Posterior vena cava (tissue), 2 donors: ENCODE measurements around the gene SLC44A4. TPM values are rescaled to one million over a fixed set of nuclear protein-coding genes. Genes with fewer than 3 reads are reported as not detected.
"Not testable (repeated sequence)": the region's sequence is repeated elsewhere in the genome, so short reads cannot be mapped to it uniquely, and the experiment has no call there.

ENCODE experiments used
- DNase-seq: peaks from one replicate; pipeline ENCODE4 v3.0.0-alpha.2; 2020; ENCODE audit warnings: low spot score
- intact Hi-C, 2 donors: fragments of 100-400 bp; cut with DNase I; formaldehyde crosslinking; loops; one replicate each; pipeline versions ENCODE4 v1.14.1 to v1.14.2; 2022 to 2023
- total RNA-seq, 2 donors: library from RNA; stranded (reverse); fragmentation: NEBNext Ultra II Directional; extraction: Animal tissue kit (Norgen Biotek cat#: 25700); gene quantifications; one replicate each; pipeline ENCODE4 v1.2.1, GENCODE V29; 2021
- donor health status: DM: yes; HTN: yes; CAD: no.
- donor health status: DM: yes; HTN: yes; CAD: no.

SLC44A4 gene
- total RNA-seq, 2 donors from 2014 or later: 0.33 to 0.65 TPM

- intact Hi-C loops: no loop called here
- no peak for DNase-seq
Measured at GRCh38 chr6:31865205-31866118, 13.3 kb downstream of the SLC44A4 start.

- intact Hi-C loops: no loop called here
- DNase-seq: no peak
Measured at GRCh38 chr6:31864818-31865204, 14.0 kb downstream of the SLC44A4 start.

- intact Hi-C loops, DNase-seq: not testable (repeated sequence)
Measured at GRCh38 chr6:31864123-31864562, 14.7 kb downstream of the SLC44A4 start.

GRCh38 chr6:31862344-31863235 lies 16.2 kb downstream of the SLC44A4 start, which contains the start of gene NEU1:
TSS of gene NEU1 (minus strand) at chr6:31862821. CDS start at chr6:31862776, 45 bp downstream.
- DNase-seq: peak; percentile 100
- intact Hi-C loops: loop anchor here in 1 of 2 donors (1.0 kb wide), 1 partner anchor 41 kb away; no protein-coding TSS in a partner anchor

GRCh38 chr6:31861919-31862343 lies 16.9 kb downstream of the SLC44A4 start:
- DNase-seq: no peak
- intact Hi-C loops: loop anchor here in 1 of 2 donors (1.0 kb wide), 1 partner anchor 41 kb away; no protein-coding TSS in a partner anchor

GRCh38 chr6:31861150-31861549 lies 17.6 kb downstream of the SLC44A4 start:
- intact Hi-C loops: no loop called here
- DNase-seq: no peak

GRCh38 chr6:31860349-31860748 lies 18.4 kb downstream of the SLC44A4 start:
- DNase-seq: no peak
- intact Hi-C loops: no loop called here

- DNase-seq: no peak
- intact Hi-C loops: no loop called here
Measured at GRCh38 chr6:31859923-31860322, 18.9 kb downstream of the SLC44A4 start.

GRCh38 chr6:31858707-31859106 lies 20.1 kb downstream of the SLC44A4 start:
- intact Hi-C loops: no loop called here
- DNase-seq: no peak

GRCh38 chr6:31857774-31858173 lies 21.0 kb downstream of the SLC44A4 start:
- DNase-seq, intact Hi-C loops: not testable (repeated sequence)

GRCh38 chr6:31851980-31852718 lies 26.6 kb downstream of the SLC44A4 start:
- intact Hi-C loops, DNase-seq: not testable (repeated sequence)

- no peak for DNase-seq
- intact Hi-C loops: no loop called here
Measured at GRCh38 chr6:31851485-31851832, 27.3 kb downstream of the SLC44A4 start.

GRCh38 chr6:31850765-31851484 lies 27.9 kb downstream of the SLC44A4 start:
- intact Hi-C loops: no loop called here
- DNase-seq: no peak

GRCh38 chr6:31847276-31847978 lies 31.4 kb downstream of the SLC44A4 start:
- intact Hi-C loops: no loop called here
- DNase-seq: no peak

- no peak for DNase-seq
- intact Hi-C loops: no loop called here
Measured at GRCh38 chr6:31844507-31844906, 34.3 kb downstream of the SLC44A4 start.

GRCh38 chr6:31842053-31842452 lies 36.7 kb downstream of the SLC44A4 start:
- peak; percentile 31 for DNase-seq

GRCh38 chr6:31839779-31840126 lies 39.0 kb downstream of the SLC44A4 start:
- peak; percentile 30 for DNase-seq
- intact Hi-C loops: loop anchor here in 1 of 2 donors (10.0 kb wide), 1 partner anchor 155 kb away; the partner anchor contains the start of gene LY6G5C

More at GRCh38 chr6:31842053-31842452, 36.7 kb downstream of the SLC44A4 start:
- intact Hi-C loops: no loop called here

- intact Hi-C loops: loop anchor here in 1 of 2 donors (10.0 kb wide), 1 partner anchor 154 kb away; the partner anchor contains the start of gene LY6G5C
Measured at GRCh38 chr6:31838968-31839367, 39.8 kb downstream of the SLC44A4 start.

More at GRCh38 chr6:31838968-31839367, 39.8 kb downstream of the SLC44A4 start:
- peak; percentile 30 for DNase-seq
